ENCODE results near the gene YWHAQ.
A peak's percentile ranks its signal among the peaks of the same experiment; 100 is the strongest.

Gene YWHAQ

DNA sequence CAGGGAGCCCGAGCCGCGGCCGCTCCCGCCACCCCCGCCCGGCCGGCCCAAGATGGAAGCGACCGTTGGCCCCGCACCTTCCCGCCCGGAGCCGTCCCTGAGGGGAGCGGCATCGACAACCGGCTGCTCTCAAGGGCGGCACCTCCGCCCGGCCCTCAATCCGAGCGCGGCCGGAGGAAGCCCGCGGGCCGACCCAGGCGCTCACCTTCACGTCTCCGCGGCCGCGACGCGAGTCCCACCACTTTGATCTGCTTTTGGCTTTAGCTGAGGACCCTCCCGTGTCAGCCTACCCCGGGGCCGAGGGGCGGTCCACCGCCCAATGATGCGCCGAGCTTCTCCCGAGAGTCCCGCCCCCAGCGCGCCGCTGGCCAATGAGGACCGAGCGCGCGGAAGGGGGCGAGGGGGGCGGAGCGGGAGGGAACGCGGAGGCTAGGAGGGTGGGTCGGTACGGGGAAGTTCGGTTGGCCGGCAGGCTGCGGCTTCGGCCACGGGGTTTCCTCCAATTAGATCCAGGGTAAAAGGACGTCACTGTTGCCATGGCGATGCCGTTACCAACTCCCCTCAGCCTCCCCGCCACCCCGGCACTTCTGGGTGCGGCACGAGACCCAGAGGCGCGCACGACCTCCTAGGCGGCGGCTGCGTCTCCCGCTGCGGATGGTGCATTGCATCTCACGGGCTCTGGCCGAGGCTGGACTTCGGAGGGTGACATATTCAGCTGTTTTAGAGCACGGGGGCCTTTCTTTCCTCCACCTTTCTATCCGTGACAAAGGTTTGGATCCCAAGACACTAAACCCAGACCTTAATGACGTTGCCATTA, at the start of gene YWHAQ:
TSS of gene YWHAQ (minus strand) at position 262 of the 817 bp plus-strand sequence. CDS start 545 bp downstream, outside the sequence.
- peak; percentile 97 for DNase-seq

DNA sequence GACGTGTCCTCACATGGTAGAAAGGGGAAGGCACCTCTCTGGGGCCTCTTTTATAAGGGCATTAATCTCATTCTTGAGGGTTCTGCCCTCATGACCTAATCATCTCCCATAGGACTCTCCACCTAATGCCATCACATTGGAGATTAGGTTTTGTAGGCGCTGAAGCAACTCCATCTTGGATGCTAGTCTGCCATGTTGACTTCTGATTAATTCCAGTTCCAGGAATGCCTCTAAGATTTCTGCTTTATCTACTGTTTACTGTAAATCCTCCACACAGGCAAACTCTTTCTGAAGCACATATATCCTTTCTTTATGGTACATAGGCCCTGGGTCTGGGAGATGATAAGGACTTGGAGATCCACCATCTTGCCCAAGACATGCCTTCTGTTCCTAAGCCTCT, 49.3 kb upstream of the YWHAQ start:
- DNase-seq: no peak

DNA sequence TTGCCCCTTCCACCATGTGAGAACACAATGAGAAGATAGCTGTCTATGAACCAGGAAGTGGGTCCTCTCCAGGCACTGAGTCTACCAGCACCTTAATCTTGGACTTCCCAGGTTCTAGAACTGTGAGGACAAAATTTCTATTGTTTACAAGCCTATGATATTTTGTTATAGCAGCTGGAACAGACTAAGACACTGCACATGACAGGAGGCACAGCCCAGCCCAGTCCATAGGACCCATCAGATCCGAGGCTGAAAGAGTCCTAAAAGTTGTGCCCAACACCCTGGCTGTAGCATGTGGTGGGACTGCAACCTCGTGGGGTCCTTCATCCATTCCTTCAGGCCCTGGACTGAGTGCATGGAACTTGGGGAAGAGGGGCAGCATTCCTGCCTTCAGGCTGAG, 48.4 kb upstream of the YWHAQ start:
- DNase-seq: no peak

DNA sequence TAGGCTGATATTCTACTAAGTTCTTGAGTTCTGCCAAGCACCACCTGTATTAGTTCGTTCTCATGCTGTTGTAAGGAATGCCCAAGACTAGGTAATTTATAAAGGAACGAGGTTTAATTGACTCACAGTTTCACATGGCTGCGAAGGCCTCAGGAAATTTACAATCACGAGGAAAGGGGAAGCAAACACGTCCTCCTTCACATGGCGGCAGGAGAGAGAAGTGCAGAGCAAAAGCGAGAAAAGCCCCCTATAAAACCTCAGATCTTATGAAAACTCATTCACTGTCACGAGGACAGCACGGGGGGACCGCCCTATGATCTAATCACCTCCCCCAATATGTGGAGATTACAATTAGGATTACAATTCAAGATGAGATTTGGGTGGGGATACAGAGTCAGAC, 47.7 kb upstream of the YWHAQ start:
- DNase-seq: no peak

DNA sequence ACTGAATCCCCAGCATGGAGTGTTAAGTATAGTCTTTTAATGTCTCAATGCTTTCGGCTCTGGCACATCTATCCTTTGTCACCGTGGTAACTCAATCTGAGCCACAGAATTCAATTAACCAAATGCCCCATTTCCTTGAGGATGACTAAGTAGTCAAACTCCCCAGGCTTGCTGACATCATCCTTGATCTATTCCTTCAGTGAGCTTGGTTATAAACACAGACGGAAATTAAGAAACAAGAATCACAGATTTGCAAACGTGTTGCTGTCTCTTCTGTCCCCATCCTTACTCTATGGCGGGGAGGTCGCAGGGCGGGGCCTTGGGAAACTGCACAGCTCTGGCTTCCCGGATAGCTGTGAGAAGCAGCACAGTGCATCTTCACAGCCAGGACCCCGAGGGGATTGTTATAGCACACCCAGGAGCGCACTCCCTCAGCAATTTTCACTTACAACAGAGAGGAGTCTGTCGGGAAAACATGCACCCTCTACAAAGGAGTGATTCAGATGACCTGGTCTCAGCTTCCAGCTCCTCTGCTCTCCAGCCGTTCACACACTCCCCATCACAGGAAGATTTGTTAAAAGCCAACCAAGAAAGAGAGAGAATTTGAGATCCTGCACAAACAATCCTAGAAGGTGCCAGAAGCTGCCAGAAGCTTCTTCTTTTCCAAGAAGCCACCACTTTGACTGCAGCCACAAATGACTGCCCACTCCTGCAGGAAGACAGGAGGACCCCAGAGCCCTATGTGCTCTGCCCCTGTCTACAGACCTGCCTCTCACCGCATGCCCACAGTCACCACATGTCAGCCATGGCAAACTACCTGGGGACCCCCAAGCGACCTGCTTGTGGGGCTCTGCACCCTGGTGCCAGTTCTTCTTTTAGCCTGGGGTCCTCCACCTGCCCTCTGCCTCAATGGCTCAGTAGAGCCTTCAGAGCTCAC, 44.9 kb upstream of the YWHAQ start:
- DNase-seq: no peak

DNA sequence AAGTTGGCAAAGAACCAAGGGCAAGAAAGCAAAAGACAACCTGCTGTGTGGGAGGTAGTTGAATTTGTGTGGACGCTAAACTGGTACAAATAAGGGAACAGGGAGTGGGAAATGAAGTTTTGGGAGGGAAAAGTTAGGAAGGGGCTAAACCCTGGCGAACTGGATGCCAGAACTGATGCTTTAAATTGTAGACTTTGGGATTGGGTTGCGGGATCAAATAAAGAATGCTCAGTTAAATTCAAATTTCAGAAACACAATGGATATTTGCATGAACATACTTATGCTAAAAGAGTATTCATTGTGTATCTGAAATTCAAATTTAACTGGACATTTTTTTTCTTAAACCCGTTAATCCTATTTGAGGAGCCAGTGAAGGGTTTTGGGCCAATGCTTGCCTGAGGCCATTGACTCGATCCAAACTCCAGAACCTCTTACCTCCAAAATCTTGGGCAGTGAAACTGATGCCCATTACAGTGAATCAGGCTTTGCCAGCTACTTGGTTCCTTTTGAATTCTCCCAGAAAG, 44.2 kb upstream of the YWHAQ start:
- no peak for DNase-seq

DNA sequence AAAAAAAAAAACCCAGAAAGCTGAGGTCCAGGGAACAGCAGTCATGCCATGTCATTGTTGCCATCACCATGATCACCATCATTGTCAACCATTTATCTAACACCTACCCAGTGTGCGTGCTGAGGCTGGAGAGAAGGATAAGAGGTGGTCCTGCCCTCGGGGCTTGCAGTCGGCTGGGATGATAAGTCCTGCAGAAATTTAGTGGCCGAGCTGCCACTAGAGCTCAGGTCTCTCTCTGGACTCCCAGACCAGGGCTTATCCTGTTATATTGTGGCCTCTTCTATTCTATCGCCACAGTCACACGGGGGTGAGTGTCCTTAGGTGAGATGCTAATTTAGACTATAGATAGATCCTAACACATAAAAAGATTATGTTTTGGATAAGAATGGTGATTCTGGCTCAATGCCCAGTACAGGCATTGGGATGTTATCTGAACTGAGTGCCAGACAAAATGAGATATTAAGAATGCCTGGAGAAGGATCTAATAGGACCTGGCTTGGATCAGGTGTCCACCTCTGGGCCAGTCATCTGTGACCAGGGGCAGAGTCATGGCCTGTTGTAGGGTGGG, 43.2 kb upstream of the YWHAQ start:
- no peak for DNase-seq

DNA sequence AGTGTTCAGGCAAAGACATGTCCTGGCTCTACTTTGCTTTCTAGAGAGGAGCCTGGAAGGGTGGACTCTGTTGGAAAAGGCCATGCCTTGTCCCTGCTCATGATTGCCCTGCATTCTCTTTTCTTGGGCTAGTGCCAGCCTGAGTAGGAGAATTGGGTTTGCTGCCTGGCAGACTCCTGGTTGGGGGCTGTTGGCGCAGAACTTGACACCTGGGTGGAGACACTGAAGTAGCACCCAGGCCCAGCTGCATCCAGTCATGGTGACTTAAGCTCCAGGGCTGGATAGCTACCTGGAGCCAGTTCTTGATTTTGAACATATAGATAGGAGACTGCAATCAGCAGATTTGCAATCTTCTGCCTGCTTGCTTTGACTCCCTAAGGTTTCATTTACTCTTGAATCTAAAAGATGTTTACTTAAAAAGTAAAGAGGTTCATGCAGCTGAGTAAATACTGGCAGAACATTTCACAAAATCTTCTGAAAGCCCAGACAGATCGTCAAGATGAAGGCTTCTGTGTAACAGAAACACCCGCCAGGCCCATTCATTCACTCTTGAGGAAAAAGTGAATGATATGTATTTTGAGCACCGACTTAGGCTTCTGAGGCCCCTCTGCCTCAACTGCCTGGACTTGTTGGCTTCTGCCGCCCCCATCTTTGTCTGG, 38.0 kb upstream of the YWHAQ start:
- no peak for DNase-seq

DNA sequence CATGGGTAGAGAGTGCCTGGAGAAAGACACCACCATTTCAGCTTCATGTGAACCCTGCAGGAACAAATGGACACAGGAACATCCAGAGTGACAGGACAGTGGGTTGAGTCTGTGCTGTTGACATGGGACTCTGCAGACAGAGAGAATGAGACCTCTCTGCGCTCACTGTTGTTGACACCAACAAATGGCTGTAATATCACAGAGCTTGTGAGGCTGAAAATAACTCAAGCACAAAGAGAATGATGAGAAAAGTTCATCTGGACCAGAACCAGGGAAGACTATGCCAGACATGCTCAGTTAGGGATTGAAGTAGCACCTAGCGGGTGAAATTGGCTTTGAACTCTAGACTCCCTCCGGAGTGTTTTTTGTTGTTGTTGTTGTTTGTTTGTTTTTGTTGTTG, 37.0 kb upstream of the YWHAQ start:
- DNase-seq: no peak

DNA sequence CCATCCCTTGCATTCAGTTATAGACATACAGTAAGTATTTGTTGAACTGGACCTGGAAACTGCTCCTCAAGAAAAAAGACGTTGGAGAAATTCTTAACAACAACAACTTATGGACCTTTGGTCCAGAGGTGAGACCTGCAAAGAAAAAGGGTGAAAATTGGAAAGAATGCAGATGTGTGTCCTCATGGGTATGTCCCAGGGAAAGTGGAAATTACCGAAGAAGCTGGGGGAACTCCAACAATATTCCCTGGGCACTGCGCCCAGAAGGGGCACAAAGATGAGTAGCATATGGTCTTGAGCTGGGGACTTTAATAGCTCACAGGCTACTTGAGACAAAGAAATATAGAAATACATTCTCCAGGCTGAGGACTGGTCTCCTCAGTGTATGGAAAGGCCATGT, 35.5 kb upstream of the YWHAQ start:
- no peak for DNase-seq

DNA sequence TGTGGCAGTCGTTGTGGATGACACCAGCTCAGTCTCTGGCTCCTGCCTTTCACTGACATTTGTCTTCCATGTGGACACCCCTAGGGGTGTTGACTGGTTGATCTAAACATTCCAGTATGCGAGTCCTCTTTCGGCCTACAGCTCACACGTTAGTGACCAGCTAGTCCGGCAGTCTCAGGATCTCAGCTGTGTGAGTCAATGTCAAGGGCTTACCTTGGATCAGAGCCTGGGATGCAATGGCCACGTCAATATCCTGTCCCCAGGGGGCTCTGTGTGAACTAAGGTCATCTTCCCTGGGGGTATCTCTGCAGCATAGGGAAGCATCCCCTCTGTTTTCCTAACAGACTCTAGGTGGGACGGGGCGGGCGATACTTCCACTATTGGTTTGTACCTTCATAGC, 35.1 kb upstream of the YWHAQ start:
- DNase-seq: no peak

DNA sequence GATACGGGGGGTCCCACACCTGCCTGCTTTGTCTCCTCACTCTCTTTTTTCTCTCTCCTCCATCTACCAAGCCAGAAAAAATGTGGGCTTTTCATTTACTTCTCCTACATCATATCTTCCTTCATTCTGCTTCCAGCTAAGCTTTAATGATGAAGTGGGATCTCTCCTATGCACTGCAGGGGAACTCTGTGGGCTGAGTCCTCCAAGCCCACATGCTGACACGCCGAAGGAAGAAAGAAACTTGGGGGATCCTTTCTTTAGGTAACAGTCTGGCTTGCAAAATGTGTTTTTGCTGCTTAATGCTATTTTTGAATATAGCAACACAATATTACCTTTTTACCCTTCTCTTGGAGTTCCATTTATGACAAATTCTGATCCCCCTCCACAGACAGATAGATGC, 33.6 kb upstream of the YWHAQ start:
- DNase-seq: no peak

DNA sequence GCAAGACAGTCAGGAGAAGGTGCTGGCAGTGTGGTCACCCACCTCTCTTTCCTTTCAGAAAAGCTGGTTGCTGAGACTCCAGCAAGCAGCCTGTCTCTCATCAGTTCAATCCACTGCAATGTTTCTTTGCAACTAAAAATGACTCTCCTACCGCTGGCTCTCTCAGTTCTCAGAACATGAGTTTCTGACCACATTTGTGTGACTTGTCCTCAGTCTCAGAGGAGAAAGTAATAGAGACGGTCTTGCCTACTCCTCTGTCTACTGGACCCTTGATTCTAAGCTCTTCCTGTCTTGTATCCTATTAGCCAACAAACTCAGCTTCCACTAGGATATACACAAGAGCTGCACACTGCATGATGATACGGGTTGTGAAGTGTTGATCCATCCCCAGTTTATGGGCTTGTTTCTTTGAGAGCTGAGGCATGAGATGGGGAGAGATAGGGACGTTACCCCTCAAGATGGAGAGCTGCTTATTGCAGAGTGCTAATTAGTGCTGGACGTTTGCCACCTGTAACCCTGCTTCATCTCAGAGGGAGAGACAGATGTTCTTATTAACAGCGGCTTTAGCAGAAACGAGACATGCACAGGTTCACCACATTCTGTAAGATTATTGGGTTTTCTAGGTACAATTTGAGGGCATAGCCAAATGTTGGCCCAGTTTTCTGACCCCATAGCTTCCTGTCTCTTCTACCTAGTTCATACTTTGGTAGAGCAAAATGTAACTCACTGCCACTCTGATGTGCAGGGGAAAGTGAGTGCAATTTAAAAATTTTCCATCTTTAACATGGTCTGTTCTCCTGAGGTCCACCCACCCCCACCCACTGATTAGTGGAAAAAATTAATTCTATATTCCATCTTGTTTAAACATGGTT, 32.4 kb upstream of the YWHAQ start:
- DNase-seq: no peak

DNA sequence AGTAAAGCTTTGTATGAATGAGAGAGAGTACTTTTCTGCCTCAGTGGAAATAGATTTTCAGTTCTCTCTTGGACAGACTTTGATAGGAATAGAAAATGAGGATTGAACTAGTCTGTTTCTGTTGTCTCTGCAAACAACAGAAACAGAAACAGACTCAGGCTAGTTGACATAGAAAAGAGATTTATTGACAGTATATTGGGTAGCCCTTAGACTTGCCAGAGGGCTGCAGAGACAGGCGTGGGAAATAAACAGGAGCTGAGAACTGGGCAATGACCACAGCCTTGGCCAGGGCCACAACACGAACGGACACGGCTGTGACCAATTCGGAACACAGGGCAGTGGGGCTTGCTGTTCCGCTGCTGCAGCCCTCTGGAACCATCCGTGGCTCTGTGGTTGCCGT, 30.5 kb upstream of the YWHAQ start:
- DNase-seq: no peak

DNA sequence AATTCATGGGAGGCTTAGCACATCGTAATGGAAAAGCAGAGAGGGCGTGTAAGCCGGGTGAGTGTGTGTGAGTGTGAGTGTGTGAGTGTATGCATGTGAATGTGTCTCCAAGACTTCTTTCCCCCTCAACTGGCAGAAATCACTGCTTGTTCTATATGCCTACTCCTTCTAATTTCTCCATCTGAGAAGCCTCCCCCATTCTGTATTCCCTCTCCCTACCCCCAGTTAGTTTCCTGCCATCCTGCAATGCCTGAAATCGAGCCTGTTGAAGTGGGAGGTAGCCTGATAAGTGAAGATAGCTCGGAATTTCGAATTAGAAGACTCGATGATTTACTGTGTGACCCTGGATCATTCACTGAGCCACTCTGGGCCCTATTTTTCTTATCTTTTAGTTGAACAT, 30.0 kb upstream of the YWHAQ start:
- no peak for DNase-seq

DNA sequence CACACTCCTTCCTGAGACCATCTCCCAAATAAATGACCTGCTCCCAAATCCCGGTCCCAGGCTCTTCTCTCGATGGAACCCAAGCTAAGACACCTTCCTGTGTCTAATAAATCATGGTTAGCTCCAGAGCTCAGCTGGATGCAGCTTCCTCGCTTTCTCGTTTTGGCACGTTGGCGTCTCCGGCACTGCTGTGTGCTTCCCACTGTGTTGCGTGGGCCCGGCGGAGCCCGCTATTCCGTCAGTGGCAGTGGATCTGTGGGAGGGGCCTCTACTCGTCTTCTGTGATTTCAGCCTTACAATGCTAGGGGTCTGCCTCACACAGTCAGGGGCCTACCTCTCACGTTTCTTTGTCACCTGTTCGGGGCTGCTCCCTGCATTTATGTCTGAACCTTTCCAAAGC, 29.4 kb upstream of the YWHAQ start:
- no peak for DNase-seq

DNA sequence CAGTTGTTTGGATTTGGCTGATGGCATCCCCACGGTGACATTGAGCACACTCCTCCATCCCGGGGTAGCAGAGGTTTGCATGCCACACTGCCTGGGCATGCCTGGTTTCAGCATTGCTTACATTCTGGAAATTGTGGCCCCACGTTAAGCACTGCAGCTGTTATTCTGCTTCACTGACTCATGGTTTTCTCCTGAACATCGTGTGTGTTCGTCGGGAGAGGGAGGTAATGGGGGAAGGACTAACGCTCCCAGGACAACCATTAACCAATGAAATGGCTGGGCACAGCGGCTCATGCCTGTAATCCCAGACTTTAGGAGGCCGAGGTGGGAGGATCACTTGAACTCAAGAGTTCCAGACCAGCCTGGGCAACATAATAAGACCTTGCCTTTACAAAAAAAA, 28.2 kb upstream of the YWHAQ start:
- DNase-seq: no peak

DNA sequence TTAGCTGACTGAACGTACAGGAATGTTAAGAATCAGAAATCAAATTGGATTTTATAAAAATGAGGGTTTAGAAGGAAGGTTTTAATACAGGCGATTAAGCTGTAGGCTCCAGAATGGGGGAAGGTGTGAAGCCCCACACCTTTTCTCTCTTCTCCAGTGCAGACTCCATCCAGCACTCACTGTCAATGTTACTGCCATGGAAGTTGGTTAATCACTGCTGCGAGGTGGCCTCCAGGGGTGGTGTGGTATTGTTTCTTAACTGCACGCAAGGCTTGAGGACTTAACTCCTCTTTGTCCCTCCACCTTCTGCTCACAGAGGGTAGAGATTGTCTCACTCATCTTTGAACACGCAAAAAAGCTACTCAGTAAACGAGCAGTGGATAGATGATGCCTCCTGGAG, 26.9 kb upstream of the YWHAQ start:
- no peak for DNase-seq

DNA sequence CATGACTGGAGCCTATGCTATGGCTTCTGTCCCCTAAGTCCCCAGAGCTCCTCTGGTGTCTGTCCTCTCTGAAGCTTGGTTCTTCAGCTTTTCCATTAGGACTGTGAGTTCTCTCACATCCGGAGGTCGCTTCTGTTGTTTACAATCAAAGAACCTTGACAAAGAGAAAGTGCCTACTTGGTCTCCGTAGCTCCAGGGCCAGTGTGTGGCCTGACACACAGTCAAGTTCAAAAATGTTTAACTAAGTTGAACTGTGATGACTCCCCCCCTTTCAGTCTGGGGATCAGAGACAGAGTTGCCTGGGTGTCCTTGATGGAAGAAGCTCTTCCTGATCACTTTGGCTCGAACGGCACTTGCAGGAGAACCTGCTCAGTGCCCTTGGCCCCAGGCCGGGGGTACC, 26.3 kb upstream of the YWHAQ start:
- DNase-seq: no peak

DNA sequence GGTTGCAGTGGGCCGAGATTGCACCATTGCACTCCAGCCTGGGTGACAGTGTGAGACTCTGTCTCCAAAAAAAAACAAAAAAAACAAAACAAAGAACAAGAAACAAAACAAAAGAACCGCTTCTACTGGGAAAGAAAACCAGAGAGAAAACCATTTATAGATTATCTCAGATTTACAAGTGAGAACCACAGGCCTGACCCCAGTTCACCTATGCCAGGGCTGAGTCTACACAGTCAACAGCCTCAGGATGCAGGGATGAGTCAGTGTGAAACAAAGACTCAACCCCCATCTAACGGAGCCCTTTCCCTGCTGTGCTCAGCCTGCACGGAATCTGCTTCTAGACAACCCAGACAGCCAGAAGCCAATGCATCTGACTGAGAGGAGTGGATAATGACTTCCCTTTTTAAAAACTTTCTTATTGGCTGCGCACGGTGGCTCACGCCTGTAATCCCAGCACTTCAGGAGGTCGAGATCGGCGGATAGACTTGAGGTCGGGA, 25.5 kb upstream of the YWHAQ start:
- DNase-seq: peak; percentile 48

DNA sequence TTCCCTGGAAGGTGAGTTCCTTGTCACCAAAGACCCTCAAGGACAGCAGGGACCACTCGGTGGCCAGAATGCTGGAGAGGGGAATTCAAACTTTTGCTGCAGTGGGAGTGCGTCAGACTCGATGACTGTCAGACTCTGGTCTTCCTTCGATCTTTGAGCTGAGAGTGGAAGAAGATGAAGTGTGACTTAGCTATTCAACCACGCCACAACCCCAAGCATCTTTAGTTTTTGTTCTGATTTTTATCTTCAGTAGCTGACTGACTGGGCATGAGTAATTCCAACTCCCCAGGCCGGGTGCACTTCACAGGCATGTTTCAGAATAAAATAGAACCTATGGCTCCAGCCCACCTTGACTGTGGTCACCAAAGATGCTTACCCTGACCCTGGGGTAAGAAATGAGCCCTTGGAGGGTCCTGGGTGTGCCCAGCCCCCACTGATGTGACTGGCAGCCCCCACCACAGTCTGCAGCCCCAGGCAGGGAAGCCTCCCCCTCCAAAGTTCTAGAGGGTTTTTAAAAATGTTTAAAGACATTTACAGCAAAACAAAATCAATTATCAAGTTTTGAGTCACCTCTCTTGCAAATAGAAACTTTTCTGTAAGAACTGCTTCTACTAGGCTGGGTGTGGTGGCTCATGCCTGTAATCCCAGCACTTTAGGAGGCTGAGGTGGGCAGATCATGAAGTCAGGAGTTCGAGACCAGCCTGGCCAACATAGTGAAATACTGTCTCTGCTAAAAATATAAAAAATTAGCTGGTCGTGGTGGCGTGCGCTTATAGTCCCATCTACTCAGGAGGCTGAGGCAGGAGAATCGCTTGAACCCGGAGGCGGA, 24.9 kb upstream of the YWHAQ start:
- peak; percentile 64 for DNase-seq
